Stimulated activated CD8-positive, alpha-beta memory T cell treated with anti-CD3 and anti-CD28 coated beads, Interleukin-4, amount 100 ng/mL, for 1 hour (primary cell): ENCODE results near the gene ZNF516.

Experiments used
- DNase-seq, 2 donors: peaks; one replicate each; pipeline ENCODE4 v3.0.0-alpha.2; 2020; ENCODE audit warnings: low read depth in 2 of 2, low spot score in 1 of 2

The ZNF516 gene

DNA sequence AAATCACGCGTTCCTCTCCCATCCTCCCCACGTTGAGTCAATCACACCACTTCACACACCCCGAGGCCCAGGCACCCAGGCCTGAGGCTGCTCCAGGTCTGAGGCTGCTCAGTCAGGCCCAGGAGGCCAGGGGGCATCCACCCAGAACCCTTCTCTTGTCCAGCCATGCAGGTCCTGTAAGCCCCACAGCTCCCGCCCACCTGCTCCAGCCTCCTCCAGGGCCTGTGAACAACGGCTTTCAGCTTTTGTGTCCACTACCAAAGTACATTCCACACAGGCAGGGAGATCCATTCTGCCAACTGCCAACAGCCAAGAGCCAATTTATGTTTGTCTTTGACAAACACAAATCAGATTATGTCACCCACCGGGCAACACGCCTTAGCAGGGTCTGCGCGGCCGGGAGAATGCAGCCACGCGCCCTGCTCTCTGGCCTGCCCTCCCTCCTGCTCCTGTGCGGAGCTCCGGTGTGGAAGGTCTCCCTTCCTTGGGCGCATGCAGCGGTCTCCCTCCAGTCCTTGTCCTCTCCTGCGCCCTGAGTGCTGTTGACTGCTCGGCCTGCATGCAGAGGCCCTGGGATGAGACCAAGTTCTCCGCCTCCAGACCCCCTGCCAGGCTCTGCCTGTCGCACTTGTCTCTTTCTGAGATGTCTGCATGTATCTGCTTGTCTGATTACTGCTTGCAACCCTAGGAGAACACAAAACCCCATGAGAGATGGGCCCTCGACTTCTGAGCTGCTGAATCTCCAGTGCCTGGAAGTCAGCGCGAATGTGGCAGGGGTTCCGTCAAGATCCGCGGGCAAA lies 146.6 kb downstream of the ZNF516 start:
- no peak for DNase-seq

DNA sequence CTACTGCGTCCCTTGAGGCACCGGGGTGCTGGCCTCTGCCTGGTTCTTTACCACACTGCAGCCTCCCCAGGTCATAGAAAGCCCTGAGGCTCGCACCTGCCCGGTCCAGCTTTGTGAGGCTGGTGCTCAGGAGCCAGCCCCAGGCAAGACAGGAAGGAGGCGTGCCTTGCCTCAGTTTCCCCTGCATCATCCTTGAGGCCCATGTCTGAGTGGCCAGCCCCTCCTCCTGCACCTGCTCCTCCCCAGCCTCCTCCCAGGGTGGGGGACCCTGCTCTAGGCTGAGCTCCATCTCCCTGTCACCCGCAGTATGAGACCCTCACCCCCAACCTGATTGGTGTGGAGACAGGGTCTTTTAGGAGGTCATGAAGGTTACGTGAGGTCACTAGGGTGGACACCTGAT lies 147.7 kb downstream of the ZNF516 start:
- DNase-seq: no peak

DNA sequence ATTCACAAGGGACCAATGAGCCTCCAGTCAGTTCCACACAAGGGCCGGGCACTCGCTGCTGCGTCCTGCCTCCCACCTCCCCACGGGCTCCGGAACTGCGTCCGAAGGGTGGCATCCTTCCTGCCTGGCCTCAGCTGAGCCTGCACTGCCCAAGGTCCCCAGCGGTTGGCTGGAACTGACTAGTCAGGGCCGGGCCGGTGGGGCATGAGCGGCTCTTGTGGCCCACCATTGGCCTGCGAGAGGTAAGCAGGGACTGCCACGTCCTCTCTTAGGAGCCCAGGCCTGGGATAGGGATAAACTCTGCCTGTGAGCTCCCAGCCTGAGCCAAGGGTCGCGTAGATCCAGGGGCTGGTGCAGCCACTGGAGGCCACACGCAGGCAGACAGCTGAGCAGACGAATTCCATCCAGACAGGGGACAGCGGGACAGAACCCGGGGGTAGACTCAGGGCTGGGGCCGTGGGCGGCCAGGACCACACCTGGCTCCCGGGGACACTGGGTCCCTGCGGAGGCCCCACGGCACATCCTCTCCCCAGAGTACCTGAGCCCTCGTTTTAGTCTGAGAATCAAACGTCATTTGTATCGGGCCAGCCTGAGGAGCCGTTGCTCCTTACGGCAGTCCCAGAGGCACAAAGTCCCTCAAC lies 148.4 kb downstream of the ZNF516 start:
- no peak for DNase-seq

DNA sequence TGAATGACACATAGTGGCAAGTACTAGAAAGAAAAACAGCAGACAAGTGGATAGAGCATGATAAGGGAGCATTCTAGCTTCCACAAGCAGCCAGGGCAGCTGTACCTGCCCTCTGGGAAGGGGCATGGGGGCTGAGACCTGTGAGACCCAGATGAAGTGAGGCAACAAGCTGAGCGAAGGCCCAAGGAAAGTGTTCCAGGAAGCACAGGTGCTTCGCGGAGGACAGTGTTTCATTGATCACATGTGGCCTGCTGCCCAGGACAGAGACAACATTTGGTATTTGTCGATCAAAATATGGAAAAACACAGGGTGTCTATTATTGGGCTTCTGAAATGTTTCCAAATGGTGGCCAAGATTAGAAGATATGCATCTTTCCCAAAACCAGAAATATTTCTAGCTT lies 149.1 kb downstream of the ZNF516 start:
- DNase-seq: no peak

DNA sequence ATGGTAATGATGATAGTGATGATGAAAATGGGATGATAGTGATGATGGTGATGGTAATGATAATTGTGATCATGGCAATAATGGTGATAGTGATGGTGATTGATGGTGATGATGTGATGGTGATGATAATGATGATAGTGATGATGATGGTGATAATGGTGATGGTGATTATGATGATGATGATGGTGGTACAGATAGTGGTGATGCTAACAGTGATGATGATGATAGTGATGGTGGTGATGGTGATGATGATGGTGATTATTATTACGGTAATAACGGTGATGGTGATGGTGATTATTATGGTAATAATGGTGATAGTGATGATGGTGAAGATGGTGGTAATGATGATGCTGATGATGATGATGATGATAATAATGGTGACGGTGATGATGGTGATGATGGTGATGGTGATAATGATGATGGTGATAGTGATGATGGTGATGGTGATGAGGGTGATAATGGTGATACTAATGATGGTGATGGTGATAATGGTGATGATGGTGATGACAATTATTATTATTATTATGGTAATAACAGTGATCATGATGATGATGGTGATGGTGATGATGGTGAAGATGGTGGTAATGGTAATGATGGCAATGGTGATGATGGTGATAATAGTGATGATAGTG lies 151.0 kb downstream of the ZNF516 start:
- no peak for DNase-seq

DNA sequence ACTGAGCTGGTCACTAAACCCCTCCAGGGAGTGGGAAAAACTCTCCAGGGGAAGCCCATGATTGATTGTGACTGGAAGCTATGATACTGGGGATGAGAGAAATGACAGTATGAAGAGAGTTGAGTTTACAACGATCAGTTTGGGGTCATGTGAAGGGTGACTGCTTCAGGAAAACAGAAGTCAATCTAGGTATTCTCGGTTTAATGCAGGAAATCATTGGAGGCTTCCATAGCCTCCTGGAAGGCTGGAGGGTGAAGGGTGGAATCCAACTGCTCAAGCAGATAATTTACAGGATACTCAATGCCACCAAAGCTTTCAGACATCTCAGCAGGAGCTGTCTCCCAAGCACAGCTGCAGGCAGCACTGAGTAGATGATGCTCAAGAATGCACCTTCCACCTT lies 154.6 kb downstream of the ZNF516 start:
- no peak for DNase-seq

DNA sequence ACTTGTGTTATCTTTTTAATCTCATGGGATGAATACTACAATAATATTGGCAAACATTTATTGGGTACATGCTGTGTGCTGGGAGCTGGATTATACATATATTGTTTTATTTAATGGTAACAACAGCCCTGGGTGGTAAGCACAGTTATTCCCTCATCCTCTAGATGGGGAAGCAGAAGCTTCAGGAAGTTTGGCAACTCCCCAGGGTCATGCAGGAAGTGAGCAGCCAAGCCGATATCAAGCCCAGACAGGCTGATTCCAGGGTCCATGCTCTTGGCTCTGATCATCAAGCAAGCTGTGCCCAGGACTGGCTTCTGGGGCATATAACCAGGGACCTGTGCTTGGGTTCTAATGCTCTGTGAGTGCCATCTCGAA lies 155.8 kb downstream of the ZNF516 start:
- no peak for DNase-seq

DNA sequence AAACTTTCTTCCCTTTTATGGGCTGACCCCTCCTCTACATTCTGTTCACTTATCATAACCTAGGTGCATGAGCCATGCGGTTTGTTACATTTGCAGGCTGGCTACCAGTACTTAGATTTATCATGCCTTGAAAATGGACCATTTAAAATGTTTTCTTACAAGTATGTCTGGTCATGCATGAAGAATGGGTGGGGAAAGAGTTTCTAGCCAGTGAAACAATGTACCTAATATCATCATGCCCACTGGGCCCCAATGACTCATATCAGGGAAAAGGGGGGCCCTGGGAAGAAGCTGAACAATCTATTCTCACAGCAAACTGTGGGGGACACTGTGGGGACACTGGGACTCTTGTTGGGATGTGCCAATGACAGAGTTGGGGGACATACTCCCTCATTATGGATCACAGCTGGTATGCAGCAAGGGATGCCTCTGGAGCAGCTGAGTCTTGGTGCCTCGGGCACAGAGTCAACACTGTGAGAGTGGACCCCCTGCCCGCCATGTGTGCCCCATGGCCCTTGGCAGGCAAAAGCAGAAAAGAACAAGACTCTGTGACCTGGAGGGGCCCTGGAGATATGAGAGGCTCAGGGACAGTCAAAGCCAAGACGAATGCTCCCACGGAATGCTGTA lies 156.3 kb downstream of the ZNF516 start:
- DNase-seq: no peak

DNA sequence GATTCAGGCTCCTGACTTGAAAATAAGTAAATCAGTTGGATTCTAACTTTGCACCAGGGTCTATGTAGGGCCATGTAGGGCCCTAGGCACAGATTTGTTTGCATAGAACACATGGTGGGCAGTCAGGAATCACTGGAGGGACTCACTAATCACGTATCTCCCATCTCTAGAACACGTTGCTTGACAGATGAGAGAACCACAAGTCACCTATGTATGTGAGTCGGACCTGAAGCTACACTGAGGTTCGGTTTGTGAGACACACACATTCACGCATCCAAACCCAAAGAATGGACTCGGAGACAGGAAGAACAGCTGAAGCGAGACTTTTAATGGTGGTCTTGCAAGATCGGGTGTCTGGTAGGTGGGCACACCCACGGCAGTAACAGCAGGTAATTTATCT lies 157.0 kb downstream of the ZNF516 start:
- no peak for DNase-seq

DNA sequence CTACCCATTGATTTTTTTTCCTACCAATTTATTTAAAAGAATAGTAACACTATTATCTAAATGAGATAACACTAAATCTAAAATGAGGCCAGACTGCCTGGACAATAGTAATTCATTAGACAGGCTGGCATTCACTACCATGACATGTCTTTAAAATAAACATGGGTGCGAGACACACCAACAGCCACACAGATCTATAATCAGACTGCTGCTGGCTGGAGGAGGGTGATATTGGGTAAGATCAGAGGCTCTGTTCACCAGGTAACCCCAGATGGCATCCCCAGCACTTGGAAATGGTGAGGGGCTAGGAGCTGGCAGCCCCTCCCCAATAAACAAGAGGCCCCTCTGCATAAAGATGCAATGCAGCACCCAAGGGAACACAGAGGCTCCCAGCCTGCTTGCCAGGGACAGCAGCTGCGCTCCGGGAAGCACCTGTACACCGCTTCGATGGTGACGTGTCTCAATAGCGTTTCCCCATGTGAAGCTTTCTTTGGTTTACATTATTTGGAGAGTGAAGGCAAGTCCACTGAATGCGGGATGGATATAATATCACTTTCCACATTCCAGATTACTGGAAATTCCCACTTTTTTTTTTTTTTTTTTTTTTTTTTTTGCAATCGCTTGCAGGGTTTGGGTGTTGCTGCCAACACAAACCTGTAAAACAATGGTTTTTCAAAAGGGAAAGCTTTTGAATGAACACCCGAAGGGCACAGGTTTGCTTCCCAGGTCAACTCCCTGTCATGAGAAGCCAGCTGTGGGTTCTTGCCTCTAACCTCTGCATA lies 159.0 kb downstream of the ZNF516 start:
- no peak for DNase-seq

DNA sequence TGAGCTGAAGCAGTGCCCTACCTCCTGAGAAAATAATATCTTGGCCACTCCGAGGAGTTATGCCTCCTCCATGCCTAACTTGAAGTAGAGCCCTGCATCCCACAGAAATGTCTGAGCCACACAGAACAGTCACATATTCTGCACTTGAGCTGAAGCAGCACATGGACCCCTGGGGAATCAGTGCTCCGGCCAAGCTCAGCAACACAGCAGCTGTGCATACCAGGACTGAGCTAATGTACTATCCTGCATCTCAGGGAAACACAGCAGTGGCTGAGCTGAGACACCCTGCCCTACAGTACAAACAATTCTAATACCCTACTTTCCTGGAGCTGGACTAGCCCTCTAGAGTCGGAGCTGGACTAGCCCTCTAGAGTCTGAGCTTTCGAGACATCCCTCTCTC lies 166.9 kb downstream of the ZNF516 start:
- DNase-seq: no peak

DNA sequence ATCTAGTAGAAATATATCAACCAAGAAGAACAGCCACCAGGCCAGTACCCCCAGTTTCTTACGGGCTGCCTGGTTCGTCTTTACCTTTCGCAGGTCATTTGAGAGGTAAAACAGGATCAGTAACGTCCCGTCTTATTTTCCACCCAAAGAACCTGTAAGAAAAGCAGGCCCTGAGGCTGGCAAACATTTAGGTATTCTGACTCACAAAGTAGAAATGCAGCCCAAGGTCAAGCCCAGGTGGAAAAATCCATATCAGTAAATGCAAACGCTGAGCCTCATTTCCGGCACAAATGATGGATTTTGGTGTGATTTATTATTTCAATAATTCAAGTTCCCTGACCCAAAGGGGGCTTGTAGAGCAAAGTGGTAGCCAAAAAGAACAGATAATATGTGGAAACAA lies 171.2 kb downstream of the ZNF516 start:
- no peak for DNase-seq

DNA sequence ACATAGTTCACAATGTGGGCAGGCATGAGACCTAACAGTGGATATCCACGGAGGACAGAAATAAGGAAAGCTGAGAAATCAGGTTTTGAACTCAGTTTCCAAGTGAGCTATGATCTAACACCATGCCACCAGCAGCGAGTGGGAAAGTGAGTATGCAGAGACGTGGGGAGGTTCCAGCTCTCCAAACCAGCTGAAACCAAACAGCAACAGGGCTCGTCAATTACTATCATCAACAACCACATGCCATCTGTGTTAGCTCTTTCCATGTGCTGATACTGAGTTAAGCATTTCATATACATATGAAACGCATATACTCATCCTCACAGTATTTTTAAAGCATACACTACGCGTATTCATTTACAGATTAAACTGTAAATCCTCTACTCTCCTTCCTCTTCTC lies 172.4 kb downstream of the ZNF516 start:
- no peak for DNase-seq

DNA sequence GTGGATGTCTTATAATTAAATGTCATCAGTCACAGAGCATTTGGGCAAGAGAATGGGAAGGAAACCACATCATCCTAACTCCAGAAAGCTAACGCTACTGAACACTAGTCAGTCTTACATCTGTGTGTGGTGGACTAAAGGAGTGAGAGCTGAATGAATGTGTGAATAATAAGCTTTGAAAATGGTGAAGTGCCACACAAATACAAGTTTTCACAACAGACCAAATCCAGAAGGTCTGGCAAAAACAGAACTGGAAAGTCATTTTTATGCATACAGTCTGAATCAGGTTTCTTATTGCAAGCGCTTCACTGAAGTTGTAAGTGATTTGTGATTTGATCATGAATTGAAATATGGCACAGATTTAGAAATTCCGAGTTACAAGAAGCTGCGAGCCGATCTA lies 175.7 kb downstream of the ZNF516 start:
- no peak for DNase-seq

DNA sequence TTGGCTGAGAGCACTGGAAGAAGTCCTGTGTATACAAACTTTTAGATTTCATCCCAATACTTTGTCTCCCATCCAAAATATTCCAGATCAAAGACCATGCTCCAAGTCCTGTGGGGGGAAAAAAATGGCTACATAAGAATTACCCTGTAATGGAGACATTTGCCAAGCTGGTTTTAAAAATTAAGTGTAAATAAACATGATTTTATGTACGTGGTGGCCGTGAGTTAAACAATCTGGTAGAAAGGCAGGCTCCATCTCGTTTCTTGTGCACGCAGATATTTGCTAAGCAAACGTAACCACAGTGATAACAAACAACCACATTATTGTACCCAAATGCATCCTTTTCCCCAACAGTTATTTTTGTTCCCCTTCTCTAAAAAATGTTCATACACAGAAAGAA lies 176.4 kb downstream of the ZNF516 start:
- DNase-seq: no peak

DNA sequence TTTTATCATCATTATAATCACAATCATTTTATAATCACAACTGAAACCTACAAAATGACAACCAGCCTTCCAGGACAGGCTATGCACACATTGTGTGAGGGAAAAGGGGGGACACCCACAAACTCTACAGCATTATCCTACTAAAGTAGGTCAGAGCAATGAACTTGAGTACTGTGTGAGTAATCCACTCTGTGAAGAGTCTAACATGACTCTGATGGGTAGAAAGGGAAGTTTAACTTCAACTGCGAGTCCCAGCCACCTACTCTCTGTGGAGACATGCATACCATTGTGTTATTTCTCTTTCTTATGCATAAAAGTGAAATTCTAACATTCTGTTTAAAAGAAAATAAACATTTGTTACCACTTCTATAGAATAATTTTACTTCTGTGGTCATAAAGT lies 177.9 kb downstream of the ZNF516 start:
- DNase-seq: no peak

DNA sequence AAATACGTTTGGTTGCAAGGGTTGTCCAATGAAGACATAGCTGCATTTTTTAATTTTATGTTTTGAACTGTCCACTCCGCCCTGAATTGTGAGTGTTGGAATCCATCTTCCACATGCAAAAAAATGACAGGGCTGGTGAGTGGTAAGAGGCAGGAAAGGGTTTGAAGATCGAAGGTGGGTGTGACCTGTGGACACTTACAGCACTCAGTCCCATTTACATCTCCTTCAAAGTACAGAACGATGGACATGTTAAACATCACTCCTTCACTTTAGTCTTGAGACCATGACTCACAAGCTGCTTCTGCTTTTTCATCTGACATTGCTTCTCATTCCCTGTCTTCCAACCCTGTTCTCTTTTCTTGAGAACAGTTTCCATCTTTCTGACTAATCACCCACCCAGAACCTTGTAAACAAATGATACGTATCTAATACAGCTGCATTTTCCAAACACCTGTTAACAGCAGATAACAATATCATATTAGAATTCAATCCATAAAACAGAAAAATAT lies 179.3 kb downstream of the ZNF516 start:
- no peak for DNase-seq

DNA sequence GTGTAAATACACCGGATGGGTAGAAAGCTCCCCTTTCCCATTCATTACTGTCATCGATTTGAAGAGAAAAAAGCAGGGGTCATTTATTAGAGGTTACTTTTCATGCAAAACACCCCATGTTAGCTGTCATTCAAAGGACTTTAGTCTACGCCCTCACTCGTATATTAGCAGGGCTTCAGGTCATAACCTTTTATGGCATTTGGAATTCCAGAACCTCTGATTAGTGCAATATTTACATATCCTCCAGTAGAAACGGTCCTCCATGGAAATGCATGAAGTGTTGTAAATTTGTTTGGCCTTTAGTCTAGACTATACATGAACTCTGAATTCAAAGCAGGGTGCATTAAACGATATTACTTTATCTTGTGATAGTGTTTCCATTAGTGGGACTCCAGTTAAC lies 180.5 kb downstream of the ZNF516 start:
- no peak for DNase-seq

DNA sequence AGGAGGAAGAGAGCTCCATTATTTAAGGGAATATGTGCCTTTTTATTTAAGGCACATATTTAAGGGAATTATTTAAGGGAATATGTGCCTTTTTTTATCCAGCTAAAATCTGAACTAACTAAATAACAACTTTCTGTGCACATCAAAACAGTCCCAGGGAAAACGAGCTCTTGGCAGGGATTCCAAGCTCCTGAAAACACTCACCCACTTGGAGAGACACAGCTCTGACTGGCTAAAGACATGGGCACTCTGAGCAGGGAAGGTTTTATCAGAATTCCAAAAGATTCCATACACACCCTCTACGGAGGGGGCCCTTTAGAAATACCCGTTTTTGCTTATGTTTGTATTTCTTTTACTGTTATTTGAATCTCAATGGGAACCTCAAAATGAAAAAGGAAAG lies 181.0 kb downstream of the ZNF516 start:
- DNase-seq: no peak
